ENCODE measurements around the gene ALDH2. TPM values are rescaled to one million over a fixed set of nuclear protein-coding genes. Genes with fewer than 3 reads are reported as not detected.
"Not testable (repeated sequence)": the region's sequence is repeated elsewhere in the genome, so short reads cannot be mapped to it uniquely, and the experiment has no call there.

ALDH2 gene
- polyA plus RNA-seq (30.6 to 40.1 TPM (median 33.8 TPM) in 3 replicates), polyA minus RNA-seq (18.1 to 34.5 TPM (median 25.5 TPM) in 3 replicates)
- polyA plus RNA-seq (2011; ENCODE audit: low read depth) = 18.5 TPM
- polyA plus RNA-seq (2011; cell fraction: cytosol; rRNA removed) = 19.7 and 34.1 TPM in 2 replicates
- polyA plus RNA-seq (2011; cell fraction: nucleus; rRNA removed) = 24.9 and 29.3 TPM in 2 replicates
- 26.0 and 34.2 TPM in 2 replicates for polyA plus RNA-seq (2012; ENCODE audit: low replicate concordance)
- polyA minus RNA-seq (2011; cell fraction: cytosol; rRNA and poly(A)+ RNA removed) = 23.2 TPM
- 12.3 and 15.4 TPM in 2 replicates for polyA minus RNA-seq (2011; cell fraction: nucleus; rRNA and poly(A)+ RNA removed)

- H3K27ac ChIP-seq (ENCODE audit: control insufficient read depth, insufficient read depth, low read length) = peak within 1 kb of the TSS; percentile 5
- dilution Hi-C loops (cut with MboI; ENCODE audit: extremely low pct_ligation_motif_present, low sequenced_read_pairs) = no loop called here
- no peaks in the 10 kb centered on the region for H3K9me1 ChIP-seq (ENCODE audit: control insufficient read depth, extremely low read depth, insufficient read depth, low read length)
- no peaks in the 10 kb centered on the region for H3K79me2 ChIP-seq (ENCODE audit: control insufficient read depth, insufficient read depth, low read length)
- H3K9me3 ChIP-seq (ENCODE audit: control insufficient read depth, low read depth, low read length) = no peaks in the 10 kb centered on the region
- H2AFZ ChIP-seq (ENCODE audit: control insufficient read depth, low read length) = peak within 1 kb of the TSS; percentile 81
- H4K20me1 ChIP-seq (ENCODE audit: control insufficient read depth, extremely low read depth, insufficient read depth, low read length) = no peaks in the 10 kb centered on the region
- H3K27me3 ChIP-seq (ENCODE audit: control insufficient read depth, extremely low read depth, insufficient read depth, low read length) = no peaks in the 10 kb centered on the region
- H3K4me1 ChIP-seq (ENCODE audit: control insufficient read depth, extremely low read depth, insufficient read depth, low read length) = peaks cover 9% of the 10 kb centered on the region
- DNase-seq (ENCODE audit: low read depth, low spot score) = no peak
- H3K9ac ChIP-seq (ENCODE audit: control insufficient read depth, extremely low read depth, insufficient read depth, low read length) = peak within 1 kb of the TSS; percentile 72
- peak within 1 kb of the TSS; percentile 56 to 81 (median 66) for H3K4me3 ChIP-seq (ENCODE audit: control insufficient read depth in 2 of 3, extremely low read depth in 1 of 3, insufficient read depth in 2 of 3, low read depth in 1 of 3, low read length in 3 of 3)
- no peak for FAIRE-seq
- TF ChIP-seq EZH2 (IDR thresholded peaks at IDR 0.05; ENCODE audit: low read length) = no peak
- peak in 1 of 3 experiments; percentile 9 for TF ChIP-seq CTCF (optimal IDR thresholded peaks at IDR 0.05 in 1 of 3, IDR thresholded peaks at IDR 0.05 in 1 of 3, conservative IDR thresholded peaks at IDR 0.05 in 1 of 3; ENCODE audit: extremely low read depth in 1 of 3, insufficient read depth in 2 of 3, low read length in 3 of 3)
- H3K4me2 ChIP-seq (ENCODE audit: control insufficient read depth, extremely low read depth, insufficient read depth, low read depth, low read length) = peak within 1 kb of the TSS; percentile 61
- H3K36me3 ChIP-seq (ENCODE audit: control insufficient read depth in 2 of 2, extremely low read depth in 1 of 2, insufficient read depth in 2 of 2, low read length in 2 of 2) = no peaks in the 10 kb centered on the region
These were observed at the start of gene ALDH2 for GRCh38 chr12:111766608-111767361. Gene ALDH2 (plus strand): TSS chr12:111766933. CDS start chr12:111766983, 50 bp downstream.

- H3K9me3 ChIP-seq (ENCODE audit: control insufficient read depth, low read depth, low read length); H3K4me3 ChIP-seq (ENCODE audit: control insufficient read depth in 2 of 3, extremely low read depth in 1 of 3, insufficient read depth in 2 of 3, low read depth in 1 of 3, low read length in 3 of 3); H3K79me2 ChIP-seq (ENCODE audit: control insufficient read depth, insufficient read depth, low read length); H2AFZ ChIP-seq (ENCODE audit: control insufficient read depth, low read length); H3K4me1 ChIP-seq (ENCODE audit: control insufficient read depth, extremely low read depth, insufficient read depth, low read length); H3K9ac ChIP-seq (ENCODE audit: control insufficient read depth, extremely low read depth, insufficient read depth, low read length); H3K9me1 ChIP-seq (ENCODE audit: control insufficient read depth, extremely low read depth, insufficient read depth, low read length); H3K27me3 ChIP-seq (ENCODE audit: control insufficient read depth, extremely low read depth, insufficient read depth, low read length); H3K36me3 ChIP-seq (ENCODE audit: control insufficient read depth in 2 of 2, extremely low read depth in 1 of 2, insufficient read depth in 2 of 2, low read length in 2 of 2); H4K20me1 ChIP-seq (ENCODE audit: control insufficient read depth, extremely low read depth, insufficient read depth, low read length); H3K27ac ChIP-seq (ENCODE audit: control insufficient read depth, insufficient read depth, low read length); FAIRE-seq; H3K4me2 ChIP-seq (ENCODE audit: control insufficient read depth, extremely low read depth, insufficient read depth, low read depth, low read length); dilution Hi-C loops (cut with MboI; ENCODE audit: extremely low pct_ligation_motif_present, low sequenced_read_pairs); DNase-seq (ENCODE audit: low read depth, low spot score): not testable (repeated sequence)
These were observed 47.4 kb upstream of the ALDH2 start for GRCh38 chr12:111719316-111719715.

All from keratinocyte (primary cell).